ENCODE results near the gene NFE2L1. TPM values are rescaled to one million over a fixed set of nuclear protein-coding genes. Genes with fewer than 3 reads are reported as not detected.

Gene NFE2L1
- polyA plus RNA-seq, 1 experiment, result 251 TPM

- TF ChIP-seq CTCF (IDR thresholded peaks at IDR 0.05; ENCODE audit: low read depth, low read length), result no peak
- Histone ChIP-seq H3K27me3 (ENCODE audit: control insufficient read depth, insufficient read depth, low read length) (peaks cover 5% of the 10 kb centered on the region), H3K4me3 (ENCODE audit: low read depth, low read length) (no peak overlapping the region), H3K27ac (ENCODE audit: low read depth, low read length) (no peak overlapping the region), H3K9me3 (ENCODE audit: control insufficient read depth, insufficient read depth, low read length) (no peaks in the 10 kb centered on the region; the same call in 1 of the 2 replicates)
- CTCF ChIA-PET, result interaction anchor here (1.8 to 3.2 kb wide), 3 partner anchors 43 to 73 kb away, joined by 7 to 33 read pairs (median 14); no protein-coding TSS in a partner anchor
- no peak for DNase-seq (ENCODE audit: low read depth, low spot score)
- POLR2A ChIA-PET, result interaction anchor here (0.8 kb wide), 1 partner anchor 26 kb away, joined by 3 read pairs; the partner anchor contains the start of gene NFE2L1
Observed at GRCh38 chr17:48021934-48022333, 26.2 kb upstream of the NFE2L1 start.

GRCh38 chr17:48022901-48023300, 25.3 kb upstream of the NFE2L1 start:
- H3K4me3 ChIP-seq (ENCODE audit: low read depth, low read length), result no peak overlapping the region
- peaks cover 5% of the 10 kb centered on the region for H3K27me3 ChIP-seq (ENCODE audit: control insufficient read depth, insufficient read depth, low read length)
- no peak overlapping the region for H3K27ac ChIP-seq (ENCODE audit: low read depth, low read length)
- DNase-seq (ENCODE audit: low read depth, low spot score), result no peak
- no peaks in the 10 kb centered on the region; the same call in 1 of the 2 replicates for H3K9me3 ChIP-seq (ENCODE audit: control insufficient read depth, insufficient read depth, low read length)
- CTCF ChIA-PET, result interaction anchor here (3.2 kb wide), 1 partner anchor 44 kb away, joined by 33 read pairs; no protein-coding TSS in a partner anchor
- no peak for TF ChIP-seq CTCF (IDR thresholded peaks at IDR 0.05; ENCODE audit: low read depth, low read length)
- POLR2A ChIA-PET, result no interaction called here

GRCh38 chr17:48023400-48024148, 24.6 kb upstream of the NFE2L1 start:
- POLR2A ChIA-PET, result interaction anchor here (1.0 kb wide), 1 partner anchor 53 kb away, joined by 4 read pairs; the partner anchor contains the start of gene CDK5RAP3
- Histone ChIP-seq H3K27ac (ENCODE audit: low read depth, low read length) (no peak overlapping the region), H3K4me3 (ENCODE audit: low read depth, low read length) (peak overlapping the region; percentile 60), H3K9me3 (ENCODE audit: control insufficient read depth, insufficient read depth, low read length) (no peaks in the 10 kb centered on the region; the same call in 1 of the 2 replicates), H3K27me3 (ENCODE audit: control insufficient read depth, insufficient read depth, low read length) (peaks cover 5% of the 10 kb centered on the region)
- CTCF ChIA-PET, result interaction anchor here (0.6 to 0.8 kb wide), 2 partner anchors 12 to 77 kb away, joined by 3 to 4 read pairs; no protein-coding TSS in a partner anchor
- DNase-seq (ENCODE audit: low read depth, low spot score), result no peak
- peak; percentile 21; the same call in 1 of the 2 replicates for TF ChIP-seq CTCF (IDR thresholded peaks at IDR 0.05; ENCODE audit: low read depth, low read length)

GRCh38 chr17:48024149-48025039, 23.8 kb upstream of the NFE2L1 start:
- Histone ChIP-seq H3K4me3 (ENCODE audit: low read depth, low read length) (peak overlapping the region; percentile 60), H3K27me3 (ENCODE audit: control insufficient read depth, insufficient read depth, low read length) (peaks cover 3% of the 10 kb centered on the region), H3K27ac (ENCODE audit: low read depth, low read length) (no peak overlapping the region), H3K9me3 (ENCODE audit: control insufficient read depth, insufficient read depth, low read length) (no peaks in the 10 kb centered on the region; the same call in 1 of the 2 replicates)
- DNase-seq (ENCODE audit: low read depth, low spot score), result no peak
- CTCF ChIA-PET, result interaction anchor here (0.6 to 3.4 kb wide), 23 partner anchors 10 to 594 kb away, joined by 3 to 82 read pairs (median 6); partner anchors contain the start of genes CBX1, HOXB5 and NFE2L1
- no peak for TF ChIP-seq CTCF (IDR thresholded peaks at IDR 0.05; ENCODE audit: low read depth, low read length)
- POLR2A ChIA-PET, result interaction anchor here (1.0 to 2.5 kb wide), 2 partner anchors 12 to 54 kb away, joined by 4 to 9 read pairs; partner anchors contain the start of genes CDK5RAP3 and COPZ2

Measured in AG04450 (cell line).